HepG2 (cell line): ENCODE measurements around the gene MYORG. TPM values are rescaled to one million over a fixed set of nuclear protein-coding genes. Genes with fewer than 3 reads are reported as not detected.
A peak's percentile ranks its signal among the peaks of the same experiment; 100 is the strongest.

Experiments used
- ELF4 ChIP-seq: sonication (generic); formaldehyde crosslinking; IDR thresholded peaks from 2 replicates; pipeline ENCODE4 v1.5.0; 2020; ENCODE audit warnings: missing genetic modification reagents, mild to moderate bottlenecking, moderate library complexity, borderline replicate concordance
- EP300 ChIP-seq, 3 experiments: sonication (generic) in 1 of 3; formaldehyde crosslinking in 1 of 3; IDR thresholded peaks; 2 replicates each; pipeline versions ENCODE4 v1.5.1 to v1.6.1; 2011 to 2020; ENCODE audit warnings: low read depth in 2 of 3, low read length in 2 of 3, borderline replicate concordance in 1 of 3, improper control_type of control experiment in 1 of 3, mild to moderate bottlenecking in 1 of 3, missing genetic modification reagents in 1 of 3, moderate library complexity in 1 of 3
- ETV6 ChIP-seq: sonication (generic); formaldehyde crosslinking; conservative IDR thresholded peaks from 2 replicates; pipeline ENCODE4 v1.4.0; 2020; ENCODE audit warnings: missing genetic modification reagents
- GATA4 ChIP-seq: sonication (generic); IDR thresholded peaks from 2 replicates; pipeline ENCODE4 v1.6.1; 2016; ENCODE audit warnings: antibody characterized with exemption, low read depth, borderline replicate concordance
- HMG20B ChIP-seq: conservative IDR thresholded peaks from 2 replicates; pipeline ENCODE4 v1.6.1; 2016; ENCODE audit warnings: missing genetic modification reagents, missing compliant biosample characterization
- MTF2 ChIP-seq: sonication (generic); formaldehyde crosslinking; IDR thresholded peaks from 2 replicates; pipeline ENCODE4 v1.5.0; 2020; ENCODE audit warnings: missing genetic modification reagents, borderline replicate concordance
- NFYC ChIP-seq: IDR thresholded peaks from 2 replicates; pipeline ENCODE4 v1.6.1; 2016; ENCODE audit warnings: missing genetic modification reagents, missing compliant biosample characterization
- NR2F1 ChIP-seq, 2 experiments: fragments of 450-650 bp in 1 of 2; formaldehyde crosslinking in 1 of 2; IDR thresholded peaks; 2 replicates each; pipeline versions ENCODE4 v1.5.0 to v1.6.1; 2016 to 2020; ENCODE audit warnings: mild to moderate bottlenecking in 1 of 2, missing compliant biosample characterization in 1 of 2, missing genetic modification reagents in 1 of 2, moderate library complexity in 1 of 2
- ZNF577 ChIP-seq: sonication (generic); formaldehyde crosslinking; IDR thresholded peaks from 2 replicates; pipeline ENCODE4 v1.4.0; 2020; ENCODE audit warnings: mild to moderate bottlenecking, low read depth, missing genetic modification reagents, borderline replicate concordance
- ZNF768 ChIP-seq: sonication (generic); formaldehyde crosslinking; IDR thresholded peaks from 2 replicates; pipeline ENCODE4 v1.4.0; 2020; ENCODE audit warnings: missing genetic modification reagents
- polyA plus RNA-seq, 8 experiments: library from polyadenylated mRNA; depleted of rRNA in 3 of 8; stranded (reverse) in 7 of 8; unstranded in 1 of 8; fragments of >200 nt; fragmentation: Illumina TruSeq in 4 of 8; extraction: Trizol in 4 of 8; gene quantifications; 2 replicates each; pipeline versions ENCODE4 v1.2.1 to v1.2.3, GENCODE V29; 2011 to 2016; ENCODE audit warnings: low read depth in 4 of 8, missing spikeins in 1 of 8, mixed read lengths in 1 of 8; ENCODE audit not compliant: insufficient read depth in 1 of 8
- total RNA-seq, 5 experiments: library from RNA; depleted of rRNA; stranded (reverse); fragments of >200 nt; fragmentation: Illumina TruSeq; extraction: Trizol; gene quantifications; 2 replicates each; pipeline ENCODE4 v1.2.3, GENCODE V29; 2016; ENCODE audit warnings: low read depth in 1 of 5
- TF ChIP-seq, protein P1 (sequence below): IDR thresholded peaks from 2 replicates; pipeline ENCODE4 v1.6.1; 2018; ENCODE audit warnings: missing genetic modification reagents, mild to moderate bottlenecking, missing compliant biosample characterization
- TF ChIP-seq, protein P2 (sequence below): IDR thresholded peaks from 2 replicates; pipeline ENCODE4 v1.6.1; 2016; ENCODE audit warnings: low read depth, missing genetic modification reagents, missing compliant biosample characterization
- TF ChIP-seq, protein P3 (sequence below): sonication (generic); formaldehyde crosslinking; IDR thresholded peaks from 2 replicates; pipeline ENCODE4 v1.4.0; 2020; ENCODE audit warnings: missing genetic modification reagents, mild to moderate bottlenecking, borderline replicate concordance
- TF ChIP-seq, protein P4 (sequence below): sonication (generic); formaldehyde crosslinking; IDR thresholded peaks from 2 replicates; pipeline ENCODE4 v1.4.0; 2020; ENCODE audit warnings: missing genetic modification reagents, borderline replicate concordance
- TF ChIP-seq, protein P5 (sequence below): sonication (generic); formaldehyde crosslinking; IDR thresholded peaks from 2 replicates; pipeline ENCODE4 v1.8.0; 2022; ENCODE audit warnings: missing genetic modification reagents, low read depth, mild to moderate bottlenecking, borderline replicate concordance

Gene MYORG
- total and polyA plus RNA-seq, 2 of the 13 experiments (the other 11 are each of a cell fraction or from before 2014, with no cell fraction given), result 11.1 to 22.4 TPM

DNA sequence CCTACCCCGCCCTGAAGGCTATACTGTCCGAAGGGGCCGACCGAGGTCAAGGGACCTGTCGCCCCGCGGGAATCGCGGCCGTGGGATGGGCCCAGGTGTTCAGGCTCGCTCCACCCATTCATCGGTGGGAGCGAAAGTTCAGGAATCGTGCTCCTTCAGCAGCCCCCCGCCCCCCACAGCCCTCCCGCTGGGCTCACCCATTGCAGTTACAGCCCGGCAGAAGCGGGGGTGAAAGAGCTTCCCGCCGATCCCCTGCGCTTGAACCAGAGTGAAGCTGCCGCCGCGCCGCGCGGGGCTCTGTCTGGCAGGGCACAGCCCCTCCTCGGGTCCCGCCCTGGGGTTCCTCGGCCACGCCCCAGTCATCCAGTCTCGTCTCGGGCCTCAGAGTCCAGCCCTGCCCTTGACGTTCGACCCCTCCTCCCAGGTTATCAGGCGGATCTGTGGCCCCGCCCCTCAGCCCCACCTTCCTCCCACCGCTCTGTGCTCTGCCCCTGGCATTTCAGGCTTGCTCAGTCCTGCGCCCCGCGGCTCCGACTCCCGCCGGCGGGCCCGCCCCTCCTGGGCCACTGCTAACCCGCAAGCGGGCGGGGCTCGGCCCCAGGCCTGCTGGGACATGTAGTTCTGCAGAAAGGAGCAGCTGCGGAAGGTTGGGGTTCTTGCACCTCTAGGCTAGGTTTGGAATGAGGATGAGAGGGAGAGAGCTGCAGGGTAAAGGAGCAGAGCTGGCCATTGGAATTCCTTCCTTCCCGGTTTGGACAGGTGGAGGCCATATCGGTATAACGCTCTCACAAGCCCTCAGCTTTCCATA is at the start of gene MYORG (continued):
- TF ChIP-seq ZNF768 (CRISPR knock-in tag) (no peak; the same call in 1 of the 2 replicates), NR2F1 (CRISPR knock-in tag; IDR thresholded peaks at IDR 0.05) (no peak), GATA4 (peak; percentile 70; the same call in 1 of the 2 replicates), NFYC (CRISPR knock-in tag) (peak; percentile 40; the same call in 1 of the 2 replicates), HMG20B (CRISPR knock-in tag) (no peak), ZNF577 (CRISPR knock-in tag) (no peak), EP300 (IDR thresholded peaks at IDR 0.05; ENCODE audit: low read depth in 2 of 2, low read length in 2 of 2) (peak in 1 of 2 experiments; percentile 56; a peak in 2 of 4 replicates), EP300 (CRISPR knock-in tag; IDR thresholded peaks at IDR 0.05; ENCODE audit: borderline replicate concordance) (no peak), MTF2 (CRISPR knock-in tag) (0 out of 2 replicates have a peak, but pooled peaks have one; percentile 64), ELF4 (CRISPR knock-in tag) (no peak), ETV6 (CRISPR knock-in tag) (no peak)
- TF ChIP-seq, protein P1, sequence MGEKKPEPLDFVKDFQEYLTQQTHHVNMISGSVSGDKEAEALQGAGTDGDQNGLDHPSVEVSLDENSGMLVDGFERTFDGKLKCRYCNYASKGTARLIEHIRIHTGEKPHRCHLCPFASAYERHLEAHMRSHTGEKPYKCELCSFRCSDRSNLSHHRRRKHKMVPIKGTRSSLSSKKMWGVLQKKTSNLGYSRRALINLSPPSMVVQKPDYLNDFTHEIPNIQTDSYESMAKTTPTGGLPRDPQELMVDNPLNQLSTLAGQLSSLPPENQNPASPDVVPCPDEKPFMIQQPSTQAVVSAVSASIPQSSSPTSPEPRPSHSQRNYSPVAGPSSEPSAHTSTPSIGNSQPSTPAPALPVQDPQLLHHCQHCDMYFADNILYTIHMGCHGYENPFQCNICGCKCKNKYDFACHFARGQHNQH (CRISPR knock-in tag), result 0 out of 2 replicates have a peak, but pooled peaks have one; percentile 53
- TF ChIP-seq, protein P2, sequence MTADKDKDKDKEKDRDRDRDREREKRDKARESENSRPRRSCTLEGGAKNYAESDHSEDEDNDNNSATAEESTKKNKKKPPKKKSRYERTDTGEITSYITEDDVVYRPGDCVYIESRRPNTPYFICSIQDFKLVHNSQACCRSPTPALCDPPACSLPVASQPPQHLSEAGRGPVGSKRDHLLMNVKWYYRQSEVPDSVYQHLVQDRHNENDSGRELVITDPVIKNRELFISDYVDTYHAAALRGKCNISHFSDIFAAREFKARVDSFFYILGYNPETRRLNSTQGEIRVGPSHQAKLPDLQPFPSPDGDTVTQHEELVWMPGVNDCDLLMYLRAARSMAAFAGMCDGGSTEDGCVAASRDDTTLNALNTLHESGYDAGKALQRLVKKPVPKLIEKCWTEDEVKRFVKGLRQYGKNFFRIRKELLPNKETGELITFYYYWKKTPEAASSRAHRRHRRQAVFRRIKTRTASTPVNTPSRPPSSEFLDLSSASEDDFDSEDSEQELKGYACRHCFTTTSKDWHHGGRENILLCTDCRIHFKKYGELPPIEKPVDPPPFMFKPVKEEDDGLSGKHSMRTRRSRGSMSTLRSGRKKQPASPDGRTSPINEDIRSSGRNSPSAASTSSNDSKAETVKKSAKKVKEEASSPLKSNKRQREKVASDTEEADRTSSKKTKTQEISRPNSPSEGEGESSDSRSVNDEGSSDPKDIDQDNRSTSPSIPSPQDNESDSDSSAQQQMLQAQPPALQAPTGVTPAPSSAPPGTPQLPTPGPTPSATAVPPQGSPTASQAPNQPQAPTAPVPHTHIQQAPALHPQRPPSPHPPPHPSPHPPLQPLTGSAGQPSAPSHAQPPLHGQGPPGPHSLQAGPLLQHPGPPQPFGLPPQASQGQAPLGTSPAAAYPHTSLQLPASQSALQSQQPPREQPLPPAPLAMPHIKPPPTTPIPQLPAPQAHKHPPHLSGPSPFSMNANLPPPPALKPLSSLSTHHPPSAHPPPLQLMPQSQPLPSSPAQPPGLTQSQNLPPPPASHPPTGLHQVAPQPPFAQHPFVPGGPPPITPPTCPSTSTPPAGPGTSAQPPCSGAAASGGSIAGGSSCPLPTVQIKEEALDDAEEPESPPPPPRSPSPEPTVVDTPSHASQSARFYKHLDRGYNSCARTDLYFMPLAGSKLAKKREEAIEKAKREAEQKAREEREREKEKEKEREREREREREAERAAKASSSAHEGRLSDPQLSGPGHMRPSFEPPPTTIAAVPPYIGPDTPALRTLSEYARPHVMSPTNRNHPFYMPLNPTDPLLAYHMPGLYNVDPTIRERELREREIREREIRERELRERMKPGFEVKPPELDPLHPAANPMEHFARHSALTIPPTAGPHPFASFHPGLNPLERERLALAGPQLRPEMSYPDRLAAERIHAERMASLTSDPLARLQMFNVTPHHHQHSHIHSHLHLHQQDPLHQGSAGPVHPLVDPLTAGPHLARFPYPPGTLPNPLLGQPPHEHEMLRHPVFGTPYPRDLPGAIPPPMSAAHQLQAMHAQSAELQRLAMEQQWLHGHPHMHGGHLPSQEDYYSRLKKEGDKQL (CRISPR knock-in tag), result no peak
- TF ChIP-seq, protein P3, sequence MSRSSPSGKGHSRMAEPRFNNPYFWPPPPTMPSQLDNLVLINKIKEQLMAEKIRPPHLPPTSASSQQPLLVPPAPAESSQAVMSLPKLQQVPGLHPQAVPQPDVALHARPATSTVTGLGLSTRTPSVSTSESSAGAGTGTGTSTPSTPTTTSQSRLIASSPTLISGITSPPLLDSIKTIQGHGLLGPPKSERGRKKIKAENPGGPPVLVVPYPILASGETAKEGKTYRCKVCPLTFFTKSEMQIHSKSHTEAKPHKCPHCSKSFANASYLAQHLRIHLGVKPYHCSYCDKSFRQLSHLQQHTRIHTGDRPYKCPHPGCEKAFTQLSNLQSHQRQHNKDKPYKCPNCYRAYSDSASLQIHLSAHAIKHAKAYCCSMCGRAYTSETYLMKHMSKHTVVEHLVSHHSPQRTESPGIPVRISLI (CRISPR knock-in tag), result peak; percentile 67; the same call in 1 of the 2 replicates
- TF ChIP-seq, protein P4, sequence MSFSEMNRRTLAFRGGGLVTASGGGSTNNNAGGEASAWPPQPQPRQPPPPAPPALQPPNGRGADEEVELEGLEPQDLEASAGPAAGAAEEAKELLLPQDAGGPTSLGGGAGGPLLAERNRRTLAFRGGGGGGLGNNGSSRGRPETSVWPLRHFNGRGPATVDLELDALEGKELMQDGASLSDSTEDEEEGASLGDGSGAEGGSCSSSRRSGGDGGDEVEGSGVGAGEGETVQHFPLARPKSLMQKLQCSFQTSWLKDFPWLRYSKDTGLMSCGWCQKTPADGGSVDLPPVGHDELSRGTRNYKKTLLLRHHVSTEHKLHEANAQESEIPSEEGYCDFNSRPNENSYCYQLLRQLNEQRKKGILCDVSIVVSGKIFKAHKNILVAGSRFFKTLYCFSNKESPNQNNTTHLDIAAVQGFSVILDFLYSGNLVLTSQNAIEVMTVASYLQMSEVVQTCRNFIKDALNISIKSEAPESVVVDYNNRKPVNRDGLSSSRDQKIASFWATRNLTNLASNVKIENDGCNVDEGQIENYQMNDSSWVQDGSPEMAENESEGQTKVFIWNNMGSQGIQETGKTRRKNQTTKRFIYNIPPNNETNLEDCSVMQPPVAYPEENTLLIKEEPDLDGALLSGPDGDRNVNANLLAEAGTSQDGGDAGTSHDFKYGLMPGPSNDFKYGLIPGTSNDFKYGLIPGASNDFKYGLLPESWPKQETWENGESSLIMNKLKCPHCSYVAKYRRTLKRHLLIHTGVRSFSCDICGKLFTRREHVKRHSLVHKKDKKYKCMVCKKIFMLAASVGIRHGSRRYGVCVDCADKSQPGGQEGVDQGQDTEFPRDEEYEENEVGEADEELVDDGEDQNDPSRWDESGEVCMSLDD (CRISPR knock-in tag), result peak; percentile 76; the same call in 1 of the 2 replicates
- TF ChIP-seq, protein P5, sequence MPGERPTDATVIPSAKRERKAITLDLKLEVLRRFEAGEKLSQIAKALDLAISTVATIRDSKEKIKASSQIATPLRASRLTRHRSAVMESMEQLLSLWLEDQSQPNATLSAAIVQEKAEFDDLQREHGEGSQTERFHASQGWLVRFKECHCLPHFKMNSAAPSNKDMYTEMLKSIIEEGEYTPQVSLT (CRISPR knock-in tag), result no peak
